Astrocyte of the spinal cord (primary cell): Measurements from ENCODE around the gene AP1G2.

ENCODE experiments used
- DNase-seq: peaks from one replicate; pipeline ENCODE4 v3.0.0; 2011; ENCODE audit warnings: low read depth, low spot score
- H3K4me3 ChIP-seq: 2 replicates; pipeline ENCODE4 v1.5.1; 2011; ENCODE audit warnings: low read depth, mild to moderate bottlenecking, low read length, moderate library complexity
- CTCF ChIP-seq: IDR thresholded peaks from 2 replicates; pipeline ENCODE4 v1.5.1; 2012; ENCODE audit warnings: low read depth, mild to moderate bottlenecking, low read length, inconsistent platforms
- in situ Hi-C: cut with HindIII; loops from 2 replicates; pipeline ENCODE4 v1.10.0; 2017; ENCODE audit warnings: low sequenced_read_pairs

AP1G2 gene, protein sequence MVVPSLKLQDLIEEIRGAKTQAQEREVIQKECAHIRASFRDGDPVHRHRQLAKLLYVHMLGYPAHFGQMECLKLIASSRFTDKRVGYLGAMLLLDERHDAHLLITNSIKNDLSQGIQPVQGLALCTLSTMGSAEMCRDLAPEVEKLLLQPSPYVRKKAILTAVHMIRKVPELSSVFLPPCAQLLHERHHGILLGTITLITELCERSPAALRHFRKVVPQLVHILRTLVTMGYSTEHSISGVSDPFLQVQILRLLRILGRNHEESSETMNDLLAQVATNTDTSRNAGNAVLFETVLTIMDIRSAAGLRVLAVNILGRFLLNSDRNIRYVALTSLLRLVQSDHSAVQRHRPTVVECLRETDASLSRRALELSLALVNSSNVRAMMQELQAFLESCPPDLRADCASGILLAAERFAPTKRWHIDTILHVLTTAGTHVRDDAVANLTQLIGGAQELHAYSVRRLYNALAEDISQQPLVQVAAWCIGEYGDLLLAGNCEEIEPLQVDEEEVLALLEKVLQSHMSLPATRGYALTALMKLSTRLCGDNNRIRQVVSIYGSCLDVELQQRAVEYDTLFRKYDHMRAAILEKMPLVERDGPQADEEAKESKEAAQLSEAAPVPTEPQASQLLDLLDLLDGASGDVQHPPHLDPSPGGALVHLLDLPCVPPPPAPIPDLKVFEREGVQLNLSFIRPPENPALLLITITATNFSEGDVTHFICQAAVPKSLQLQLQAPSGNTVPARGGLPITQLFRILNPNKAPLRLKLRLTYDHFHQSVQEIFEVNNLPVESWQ

DNA sequence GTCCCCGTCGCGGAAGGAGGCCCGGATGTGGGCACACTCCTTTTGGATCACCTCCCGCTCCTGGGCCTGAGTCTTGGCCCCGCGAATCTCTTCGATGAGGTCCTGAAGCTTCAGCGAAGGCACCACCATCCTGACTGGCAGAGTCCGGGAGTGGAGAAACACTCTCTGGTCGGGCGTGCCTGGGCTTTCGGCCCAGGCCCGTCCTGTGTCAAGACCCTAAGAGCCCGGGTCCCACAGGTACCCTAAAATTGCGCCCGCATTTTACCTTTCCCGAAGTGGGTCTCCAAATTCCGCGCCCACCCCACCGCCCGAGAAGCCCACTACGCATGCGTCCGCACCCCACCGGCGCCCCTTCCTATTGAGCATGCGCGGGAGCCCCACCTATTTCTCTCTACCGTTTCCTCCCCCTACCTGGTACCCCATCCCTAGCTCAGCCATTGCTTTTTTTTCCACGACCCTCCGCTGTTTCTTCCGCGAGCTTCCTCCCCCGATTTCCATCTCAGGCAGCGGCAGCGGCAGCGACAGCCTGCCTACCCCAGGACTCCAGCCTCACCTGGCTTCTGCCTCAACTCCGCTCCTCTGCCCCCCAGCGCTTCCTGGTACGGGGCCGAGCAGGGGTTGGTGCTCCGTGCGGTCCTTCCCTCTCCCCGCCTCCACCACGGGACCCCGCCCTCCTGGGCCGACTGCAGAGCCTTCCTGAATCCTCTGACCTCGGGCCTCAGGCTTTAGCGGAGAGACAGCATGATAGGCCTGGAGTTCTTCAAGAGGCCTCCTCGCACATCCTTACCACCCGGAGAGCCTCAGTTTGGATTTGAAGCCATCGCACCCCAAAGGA is at the start of gene AP1G2:
AP1G2 (minus strand) TSS at position 606 of the 835 bp plus-strand sequence; CDS start at position 129, 477 bp downstream.
- no peak for TF ChIP-seq CTCF
- peak; percentile 56 for DNase-seq
- in situ Hi-C loops, result no loop called here
- peak within 1 kb of the TSS; percentile 60 for H3K4me3 ChIP-seq

DNA sequence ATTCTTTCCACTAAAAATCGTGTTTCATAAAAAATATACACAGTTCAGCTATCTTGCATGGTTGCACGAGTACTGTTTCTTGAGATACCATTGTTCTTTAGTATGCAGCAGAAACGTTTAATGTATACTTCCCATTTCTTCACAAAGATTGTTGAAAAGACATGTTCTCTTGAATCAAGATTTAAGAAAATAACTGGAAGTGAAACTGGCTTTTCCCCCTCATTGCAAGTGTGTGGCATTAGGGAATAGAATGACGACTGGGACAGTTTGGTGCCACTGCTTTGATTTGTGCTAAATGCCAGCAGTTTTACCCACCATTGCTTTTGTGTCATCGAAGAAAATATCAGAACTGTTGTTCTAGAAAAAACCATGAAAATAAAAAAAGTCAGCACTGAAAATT is 48.3 kb upstream of the AP1G2 start:
- in situ Hi-C loops, result no loop called here
- TF ChIP-seq CTCF, result no peak
- H3K4me3 ChIP-seq, result no peak overlapping the region
- no peak for DNase-seq

GRCh38 chr14:23614395-23614828 is 46.8 kb upstream of the AP1G2 start:
- in situ Hi-C loops, result no loop called here
- TF ChIP-seq CTCF, result no peak
- DNase-seq, result no peak
- no peak overlapping the region for H3K4me3 ChIP-seq

- DNase-seq, result no peak
- H3K4me3 ChIP-seq, result no peak overlapping the region
- TF ChIP-seq CTCF, result no peak
- in situ Hi-C loops, result no loop called here
These were observed 45.9 kb upstream of the AP1G2 start for GRCh38 chr14:23613242-23614070.

DNA sequence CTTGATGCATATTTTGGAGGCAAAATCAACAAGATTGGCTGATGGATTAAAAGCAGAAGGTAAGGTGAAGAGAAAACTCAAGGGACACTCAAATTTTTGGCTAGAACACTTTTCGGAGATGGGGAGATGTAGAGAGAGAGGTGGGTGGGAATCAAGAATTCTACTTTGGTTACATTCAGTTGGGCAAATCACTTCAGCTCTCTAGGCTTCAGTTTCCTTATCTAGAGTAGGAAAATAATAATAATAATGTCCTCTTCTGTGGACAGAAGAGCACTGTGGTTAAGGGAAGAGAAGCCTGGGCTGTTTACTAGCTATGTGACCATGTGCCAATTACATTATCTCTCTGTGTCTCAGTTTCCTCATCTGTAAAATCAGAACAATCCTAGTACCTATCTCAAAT is 45.2 kb upstream of the AP1G2 start:
- DNase-seq, result no peak
- TF ChIP-seq CTCF, result no peak
- no peak overlapping the region for H3K4me3 ChIP-seq
- in situ Hi-C loops, result no loop called here
